ENCODE data around the gene GGTLC1. TPM values are rescaled to one million over a fixed set of nuclear protein-coding genes. Genes with fewer than 3 reads are reported as not detected.

Gene GGTLC1
- total RNA-seq (2021; ENCODE audit: unreplicated experiment): not detected
- not detected in 2 replicates for polyA plus RNA-seq (2012)
- Bru-seq, nascent RNA: not detected
- BruChase-seq, experiment 1, labeled RNA remaining after a 6-hour chase: not detected
- BruChase-seq, experiment 2, labeled RNA remaining after a 2-hour chase: not detected
- long read RNA-seq: 0 reads

GRCh38 chr20:23988561-23988960 lies at the start of gene GGTLC1:
TSS of gene GGTLC1 (minus strand) at chr20:23988779. CDS start at chr20:23986611, 2,168 bp downstream.
- ATAC-seq: no peak
- no TSS peak for BruUV-seq (replicated peaks)
- H3K4me2 ChIP-seq (ENCODE audit: low read length): no peak within 1 kb of the TSS
- H3K27me3 ChIP-seq (ENCODE audit: insufficient read depth, low read length): no peaks in the 10 kb centered on the region
- no peaks in the 10 kb centered on the region for H3K4me1 ChIP-seq (ENCODE audit: control insufficient read depth in 1 of 2, insufficient read depth in 2 of 2, low read length in 2 of 2)
- TF ChIP-seq YY1 (IDR thresholded peaks at IDR 0.05; ENCODE audit: extremely low read depth, insufficient replicate concordance, low read depth, low read length) (no peak), ELF1 (IDR thresholded peaks at IDR 0.05; ENCODE audit: borderline replicate concordance, low read depth) (no peak), CTCF (IDR thresholded peaks at IDR 0.05 in 2 of 3, conservative IDR thresholded peaks at IDR 0.05 in 1 of 3; ENCODE audit: borderline replicate concordance in 1 of 3, insufficient read depth in 1 of 3, low read depth in 2 of 3, low read length in 2 of 3) (no peak), SP1 (IDR thresholded peaks at IDR 0.05; ENCODE audit: low read depth) (no peak), EZH2phosphoT487 (IDR thresholded peaks at IDR 0.05; ENCODE audit: borderline replicate concordance) (no peak), SRF (IDR thresholded peaks at IDR 0.05; ENCODE audit: low read depth) (no peak), POLR2AphosphoS5 (IDR thresholded peaks at IDR 0.05; ENCODE audit: low read depth, low read length) (no peak), ZFX (IDR thresholded peaks at IDR 0.05) (no peak), ZBTB33 (IDR thresholded peaks at IDR 0.05; ENCODE audit: extremely low read depth, insufficient replicate concordance, low read length) (no peak)
- no peak within 1 kb of the TSS for H3K9ac ChIP-seq (ENCODE audit: low read length)
- RAD21 ChIA-PET (ENCODE audit: low non-redundant PET in 1 of 2, low total read pairs in 2 of 2, uncharacterized antibody in 2 of 2, unreplicated experiment in 2 of 2): no interaction called here
- no peaks in the 10 kb centered on the region for H4K20me1 ChIP-seq (ENCODE audit: insufficient read depth)
- no peaks in the 10 kb centered on the region for H3K9me3 ChIP-seq (ENCODE audit: control insufficient read depth in 1 of 2, insufficient read depth in 1 of 2, low read depth in 1 of 2, low read length in 2 of 2)
- no peak for DNase-seq (ENCODE audit: low read depth, low spot score)
- POLR2A ChIA-PET: no interaction called here
- H3K27ac ChIP-seq (ENCODE audit: low read depth, low read length): no peak within 1 kb of the TSS
- no peaks in the 10 kb centered on the region for H3K79me2 ChIP-seq (ENCODE audit: insufficient read depth, low read length)
- CTCF ChIA-PET: no interaction called here
- intact Hi-C loops (cut with micrococcal nuclease): no loop called here
- H3K36me3 ChIP-seq (ENCODE audit: control insufficient read depth in 1 of 2, insufficient read depth in 2 of 2, low read length in 2 of 2): no peaks in the 10 kb centered on the region
- no peak within 1 kb of the TSS for H3K4me3 ChIP-seq (replicated peaks in 1 of 2; ENCODE audit: low read depth in 1 of 2, low read length in 2 of 2)
- H2AFZ ChIP-seq (ENCODE audit: low read depth, low read length, poor library complexity, severe bottlenecking): no peak within 1 kb of the TSS
- no peaks in the 10 kb centered on the region for H3K9me2 ChIP-seq (ENCODE audit: insufficient read depth)
